GM10266 (cell line): ENCODE data around the gene HOXC12.

Experiments
- DNase-seq: peaks from one replicate; pipeline ENCODE4 v3.0.0; 2012; ENCODE audit errors: extremely low spot score
- TF ChIP-seq, protein P1 (sequence below): IDR thresholded peaks from 2 replicates; pipeline ENCODE4 v1.5.1; 2012; ENCODE audit warnings: mild to moderate bottlenecking, low read depth; ENCODE audit not compliant: control insufficient read depth, insufficient read depth; ENCODE audit errors: missing control alignments

Gene HOXC12

DNA sequence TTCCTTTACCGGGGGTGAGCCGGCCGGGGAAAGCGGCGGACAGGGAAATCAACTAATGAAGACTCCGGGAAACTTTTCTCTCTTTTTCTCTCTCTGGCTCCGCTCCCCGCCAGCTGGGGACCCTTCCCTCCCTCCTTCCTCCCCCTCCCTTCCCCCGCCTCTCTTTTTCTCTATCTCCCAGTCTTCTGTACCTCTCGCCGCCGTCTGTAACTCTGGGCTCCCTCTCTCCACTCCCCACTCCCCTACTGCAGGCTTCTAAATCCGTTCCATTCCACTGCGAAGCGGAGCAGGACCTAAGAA lies 11.3 kb downstream of the HOXC12 start:
- TF ChIP-seq, protein P1, sequence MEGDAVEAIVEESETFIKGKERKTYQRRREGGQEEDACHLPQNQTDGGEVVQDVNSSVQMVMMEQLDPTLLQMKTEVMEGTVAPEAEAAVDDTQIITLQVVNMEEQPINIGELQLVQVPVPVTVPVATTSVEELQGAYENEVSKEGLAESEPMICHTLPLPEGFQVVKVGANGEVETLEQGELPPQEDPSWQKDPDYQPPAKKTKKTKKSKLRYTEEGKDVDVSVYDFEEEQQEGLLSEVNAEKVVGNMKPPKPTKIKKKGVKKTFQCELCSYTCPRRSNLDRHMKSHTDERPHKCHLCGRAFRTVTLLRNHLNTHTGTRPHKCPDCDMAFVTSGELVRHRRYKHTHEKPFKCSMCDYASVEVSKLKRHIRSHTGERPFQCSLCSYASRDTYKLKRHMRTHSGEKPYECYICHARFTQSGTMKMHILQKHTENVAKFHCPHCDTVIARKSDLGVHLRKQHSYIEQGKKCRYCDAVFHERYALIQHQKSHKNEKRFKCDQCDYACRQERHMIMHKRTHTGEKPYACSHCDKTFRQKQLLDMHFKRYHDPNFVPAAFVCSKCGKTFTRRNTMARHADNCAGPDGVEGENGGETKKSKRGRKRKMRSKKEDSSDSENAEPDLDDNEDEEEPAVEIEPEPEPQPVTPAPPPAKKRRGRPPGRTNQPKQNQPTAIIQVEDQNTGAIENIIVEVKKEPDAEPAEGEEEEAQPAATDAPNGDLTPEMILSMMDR: no peak
- no peak for DNase-seq

DNA sequence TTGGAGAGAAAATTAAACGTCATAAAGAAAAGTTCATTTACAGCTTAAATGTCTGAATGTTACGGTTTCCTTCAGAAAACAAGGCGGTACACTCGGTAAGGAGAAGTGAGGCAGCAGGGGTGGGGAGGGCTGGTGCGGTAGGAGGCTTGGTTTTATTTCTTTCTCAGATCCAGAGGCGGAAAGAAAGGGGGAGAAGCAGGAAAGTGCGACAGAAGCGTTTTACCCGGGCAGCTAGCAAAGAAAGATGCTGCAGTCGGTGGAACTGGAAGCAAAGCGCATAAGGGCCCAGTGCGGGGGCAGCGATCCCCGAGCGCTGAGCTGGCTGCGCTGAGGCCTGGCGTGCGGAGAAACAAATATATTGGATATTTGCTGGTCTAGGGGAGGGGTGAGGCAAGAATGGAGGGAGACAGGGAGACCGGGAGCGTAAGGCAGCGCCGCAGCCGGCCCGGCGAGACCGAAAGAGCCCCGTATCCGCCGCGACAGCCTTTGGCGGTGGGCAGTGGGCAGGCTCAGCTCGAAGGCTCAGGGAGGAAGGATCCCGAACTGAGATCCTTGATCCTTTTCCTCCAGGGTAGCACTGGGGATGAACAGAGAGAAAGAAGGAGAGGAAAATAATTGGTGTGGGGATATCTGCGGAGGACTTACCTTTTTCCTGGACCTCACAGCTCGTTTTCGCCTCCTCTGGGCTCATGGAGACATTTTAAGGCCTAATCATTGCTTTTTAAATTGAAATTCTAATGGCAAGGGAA lies 11.9 kb downstream of the HOXC12 start:
- TF ChIP-seq, protein P1: no peak

DNA sequence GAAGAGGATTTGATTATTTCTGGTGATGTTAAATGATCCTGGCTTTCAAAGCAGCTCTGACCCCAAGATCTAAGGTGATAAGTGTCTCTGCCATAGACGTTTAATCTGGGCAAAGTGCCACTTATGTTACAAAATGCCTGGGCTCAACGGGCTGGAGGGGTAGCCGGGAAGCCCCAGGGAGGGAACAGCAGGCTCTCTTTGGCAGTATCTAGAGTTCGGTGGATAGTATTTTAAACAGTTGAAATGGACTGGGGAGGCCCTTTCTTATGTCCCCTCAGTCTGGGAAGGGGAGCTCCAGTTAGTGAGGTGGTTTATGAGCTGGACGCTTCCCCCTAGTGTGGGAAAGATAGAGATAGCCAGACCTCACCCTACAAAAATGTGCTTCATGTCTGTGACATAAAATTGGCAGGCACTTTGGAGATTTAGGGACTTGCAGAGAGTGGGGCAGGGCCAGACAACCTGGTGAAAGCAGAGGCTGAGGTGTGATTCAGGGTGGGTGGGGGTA lies 12.8 kb downstream of the HOXC12 start:
- TF ChIP-seq, protein P1: no peak
- no peak for DNase-seq

More for the DNA sequence above, 11.9 kb downstream of the HOXC12 start:
- DNase-seq: no peak

DNA sequence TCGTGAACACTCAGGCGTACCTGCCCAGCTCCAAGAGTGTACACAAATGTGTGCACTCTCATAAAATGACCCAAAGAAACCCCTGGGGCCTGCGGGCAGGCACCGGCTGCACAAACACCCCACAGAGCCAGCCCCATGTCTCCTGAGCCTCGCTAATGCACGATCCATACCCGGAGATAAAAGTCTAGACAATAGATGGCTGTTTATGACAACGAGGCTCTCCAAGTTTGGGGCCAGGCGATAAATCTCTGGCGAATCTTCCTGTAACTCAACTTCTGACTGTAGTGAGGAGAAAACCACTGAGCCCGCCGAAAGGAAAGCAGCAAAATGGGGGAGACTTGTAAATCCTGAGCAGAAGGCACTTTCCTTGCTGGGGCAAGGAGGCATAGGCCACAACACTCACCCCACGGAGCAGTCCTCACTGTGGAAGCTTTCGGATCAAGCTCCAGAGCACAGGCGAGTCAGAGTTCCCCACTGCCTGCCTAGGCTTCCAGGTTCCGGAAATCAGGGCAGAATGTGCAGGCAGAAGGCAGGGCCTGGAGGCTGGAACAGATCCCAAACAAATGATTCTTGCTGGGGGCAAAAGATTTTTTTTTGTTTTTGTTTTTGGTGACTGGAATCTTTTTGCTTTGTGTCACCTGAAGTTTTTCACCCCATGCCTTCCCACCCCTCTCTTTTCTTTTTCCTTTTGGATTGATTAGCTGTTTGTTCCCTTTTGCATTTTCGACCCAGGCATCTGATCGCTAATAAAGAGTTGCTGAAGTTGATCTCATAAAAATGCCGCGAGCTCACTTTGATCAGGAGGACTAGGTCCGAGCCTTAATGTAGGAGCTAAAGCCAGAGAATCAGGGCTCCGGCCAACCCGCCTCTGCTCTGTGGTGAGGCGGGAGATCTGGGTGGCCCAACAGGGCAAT lies 13.8 kb downstream of the HOXC12 start:
- TF ChIP-seq, protein P1: no peak

DNA sequence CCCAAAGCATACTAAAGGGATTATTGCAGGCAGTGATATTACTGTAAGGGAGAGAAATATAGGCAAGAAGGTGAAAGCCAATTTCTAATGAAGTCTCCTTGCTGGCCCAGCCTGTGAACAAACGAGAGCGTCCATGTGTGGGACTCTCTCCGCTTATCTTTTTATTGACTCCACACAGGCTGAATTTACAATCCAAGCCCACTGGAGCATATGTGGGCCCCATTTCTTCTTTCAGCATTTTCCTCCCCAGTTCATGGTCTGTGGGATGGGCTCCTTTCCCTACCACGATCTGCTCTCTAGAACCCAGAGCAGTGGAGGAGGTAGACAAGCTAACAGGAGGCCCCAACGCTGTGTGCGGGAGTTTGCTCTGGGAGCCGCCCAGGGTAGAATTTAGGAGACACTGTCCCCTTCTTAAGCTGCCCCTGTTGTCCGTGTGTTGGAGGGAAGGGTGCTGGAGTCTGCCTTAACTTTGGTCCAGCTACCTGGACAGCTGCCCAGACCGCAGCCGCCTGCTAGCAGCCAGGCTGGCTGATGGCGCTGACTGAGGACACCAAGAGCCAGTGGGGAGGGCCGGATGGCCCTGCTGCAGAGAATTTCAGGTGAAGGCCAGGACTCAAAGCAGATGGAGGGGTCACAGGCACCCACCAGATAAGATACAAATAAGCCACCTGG lies 15.0 kb downstream of the HOXC12 start:
- no peak for DNase-seq
- TF ChIP-seq, protein P1: no peak

More for the DNA sequence above, 13.8 kb downstream of the HOXC12 start:
- DNase-seq: no peak

DNA sequence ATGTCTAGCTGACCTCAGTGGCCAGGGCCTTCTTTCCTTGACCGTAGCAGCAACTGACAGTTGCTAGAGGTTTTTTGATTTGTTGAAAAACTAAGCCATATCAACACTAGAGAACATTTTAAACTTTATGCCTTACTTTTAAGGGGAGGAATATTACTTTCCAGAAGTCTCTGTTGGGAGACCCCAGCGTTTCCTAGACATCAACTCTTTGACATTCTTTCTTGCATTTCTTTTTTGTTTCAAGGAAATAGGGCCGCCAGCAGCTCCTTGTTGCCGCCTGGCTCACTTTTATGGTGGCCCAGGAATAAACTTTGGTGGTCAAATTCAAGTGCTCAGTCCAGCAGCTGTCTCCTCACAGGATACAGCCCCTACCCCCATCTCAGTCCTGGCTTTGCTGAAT lies 15.7 kb downstream of the HOXC12 start:
- no peak for DNase-seq
- TF ChIP-seq, protein P1: no peak
